HepG2 (cell line): ENCODE data around the gene NAPB. TPM values are rescaled to one million over a fixed set of nuclear protein-coding genes. Genes with fewer than 3 reads are reported as not detected.

ENCODE experiments used
- ATF2 ChIP-seq: sonication (generic); formaldehyde crosslinking; IDR thresholded peaks from 2 replicates; pipeline ENCODE4 v1.4.0; 2020; ENCODE audit warnings: missing genetic modification reagents
- HIVEP1 ChIP-seq: sonication (generic); formaldehyde crosslinking; IDR thresholded peaks from 2 replicates; pipeline ENCODE4 v1.4.0; 2020; ENCODE audit warnings: mild to moderate bottlenecking, missing genetic modification reagents
- KLF12 ChIP-seq: sonication (generic); formaldehyde crosslinking; IDR thresholded peaks from 2 replicates; pipeline ENCODE4 v1.4.0; 2020; ENCODE audit warnings: missing genetic modification reagents, borderline replicate concordance
- MIER3 ChIP-seq: IDR thresholded peaks from 2 replicates; pipeline ENCODE4 v1.6.1; 2016; ENCODE audit warnings: missing compliant biosample characterization, borderline replicate concordance
- MXD1 ChIP-seq: sonication (generic); formaldehyde crosslinking; IDR thresholded peaks from 2 replicates; pipeline ENCODE4 v1.4.0; 2020; ENCODE audit warnings: mild to moderate bottlenecking, missing genetic modification reagents
- PATZ1 ChIP-seq: sonication (generic); formaldehyde crosslinking; IDR thresholded peaks from 2 replicates; pipeline ENCODE4 v1.4.0; 2020; ENCODE audit warnings: missing genetic modification reagents
- RBFOX2 ChIP-seq: fragments of 200-400 bp; formaldehyde crosslinking; IDR thresholded peaks from 2 replicates; pipeline ENCODE4 v1.6.1; 2017; ENCODE audit warnings: low read depth, mild to moderate bottlenecking, low read length
- SIN3B ChIP-seq: fragments of 150-350 bp; IDR thresholded peaks from 2 replicates; pipeline ENCODE4 v1.6.1; 2014; ENCODE audit warnings: low read length
- THAP9 ChIP-seq: sonication (generic); formaldehyde crosslinking; IDR thresholded peaks from 2 replicates; pipeline ENCODE4; 2020; ENCODE audit warnings: missing genetic modification reagents, mild to moderate bottlenecking, borderline replicate concordance
- ZBTB49 ChIP-seq: sonication (generic); formaldehyde crosslinking; IDR thresholded peaks from 2 replicates; pipeline ENCODE4 v1.4.0; 2020; ENCODE audit warnings: missing genetic modification reagents, borderline replicate concordance
- ZBTB7B ChIP-seq: sonication (generic); formaldehyde crosslinking; IDR thresholded peaks from 2 replicates; pipeline ENCODE4 v1.4.0; 2020; ENCODE audit warnings: missing genetic modification reagents
- ZNF280D ChIP-seq: sonication (generic); formaldehyde crosslinking; IDR thresholded peaks from 2 replicates; pipeline ENCODE4 v1.5.1; 2020; ENCODE audit warnings: mild to moderate bottlenecking, missing genetic modification reagents
- ZNF605 ChIP-seq: sonication (generic); formaldehyde crosslinking; IDR thresholded peaks from 2 replicates; pipeline ENCODE4 v1.8.0; 2022; ENCODE audit warnings: mild to moderate bottlenecking, missing genetic modification reagents
- ZNF75D ChIP-seq: sonication (generic); formaldehyde crosslinking; IDR thresholded peaks from 2 replicates; pipeline ENCODE4 v1.8.1; 2023; ENCODE audit warnings: missing genetic modification reagents, mild to moderate bottlenecking, borderline replicate concordance
- ZSCAN29 ChIP-seq: sonication (generic); formaldehyde crosslinking; conservative IDR thresholded peaks from 2 replicates; pipeline ENCODE4 v1.4.0; 2020; ENCODE audit warnings: mild to moderate bottlenecking, missing genetic modification reagents
- polyA plus RNA-seq, 8 experiments: library from polyadenylated mRNA; depleted of rRNA in 3 of 8; stranded (reverse) in 7 of 8; unstranded in 1 of 8; fragments of >200 nt; fragmentation: Illumina TruSeq in 4 of 8; extraction: Trizol in 4 of 8; gene quantifications; 2 replicates each; pipeline versions ENCODE4 v1.2.1 to v1.2.3, GENCODE V29; 2011 to 2016; ENCODE audit warnings: low read depth in 4 of 8, missing spikeins in 1 of 8, mixed read lengths in 1 of 8; ENCODE audit not compliant: insufficient read depth in 1 of 8
- total RNA-seq, 5 experiments: library from RNA; depleted of rRNA; stranded (reverse); fragments of >200 nt; fragmentation: Illumina TruSeq; extraction: Trizol; gene quantifications; 2 replicates each; pipeline ENCODE4 v1.2.3, GENCODE V29; 2016; ENCODE audit warnings: low read depth in 1 of 5

The NAPB gene
- total and polyA plus RNA-seq, 2 of the 13 experiments (the other 11 are each of a cell fraction or from before 2014, with no cell fraction given): 15.2 to 16.1 TPM

- TF ChIP-seq ZNF280D (CRISPR knock-in tag): peak; percentile 11; the same call in 1 of the 2 replicates
- TF ChIP-seq ZBTB7B (CRISPR knock-in tag): peak; percentile 65; the same call in 1 of the 2 replicates
- TF ChIP-seq ZNF75D: no peak
- no peak for TF ChIP-seq ZSCAN29 (CRISPR knock-in tag)
- no peak for TF ChIP-seq ZNF605 (CRISPR knock-in tag)
- TF ChIP-seq MIER3 (CRISPR knock-in tag): no peak
- no peak for TF ChIP-seq HIVEP1
- no peak for TF ChIP-seq RBFOX2
- no peak for TF ChIP-seq SIN3B
- TF ChIP-seq PATZ1: peak; percentile 97
- TF ChIP-seq THAP9 (CRISPR knock-in tag): no peak
- TF ChIP-seq KLF12 (CRISPR knock-in tag): no peak
- no peak for TF ChIP-seq MXD1 (CRISPR knock-in tag)
- no peak for TF ChIP-seq ATF2 (CRISPR knock-in tag)
- no peak for TF ChIP-seq ZBTB49
These were observed 1.0 kb downstream of the NAPB start (continued) for GRCh38 chr20:23419995-23420901.
